Stomach (tissue), 4 donors: ENCODE measurements around the gene TEAD1.

ENCODE experiments used
- CTCF ChIP-seq, 7 experiments: fragments of 450-650 bp in 4 of 7; fragments of 200-600 bp in 3 of 7; sonication (generic) in 3 of 7; IDR thresholded peaks; one replicate each; pipeline ENCODE4 v1.5.1; 2016 to 2019; ENCODE audit warnings: antibody characterized with exemption in 7 of 7, control low read depth in 2 of 7, mild to moderate bottlenecking in 1 of 7
- POLR2A ChIP-seq, 4 donors: fragments of 450-650 bp; IDR thresholded peaks; one replicate each; pipeline ENCODE4 v1.6.1; 2016; ENCODE audit warnings: antibody characterized with exemption in 4 of 4, control low read depth in 2 of 4, mild to moderate bottlenecking in 1 of 4, moderate library complexity in 1 of 4

- TF ChIP-seq CTCF (IDR thresholded peaks at IDR 0.05): no peak
- TF ChIP-seq POLR2A (IDR thresholded peaks at IDR 0.05): no peak
Measured at GRCh38 chr11:12915093-12915492, 240.9 kb downstream of the TEAD1 start.
